Ovary (tissue), 9 donors: ENCODE data around the gene SCAMP4. TPM values are rescaled to one million over a fixed set of nuclear protein-coding genes. Genes with fewer than 3 reads are reported as not detected.
"Not testable (repeated sequence)": the region's sequence is repeated elsewhere in the genome, so short reads cannot be mapped to it uniquely, and the experiment has no call there.

ENCODE experiments used
- DNase-seq, 5 donors: peaks; one replicate each; pipeline ENCODE4 v3.0.0-alpha.2; 2019 to 2020
- H3K27ac ChIP-seq, 2 donors: fragments of 200-600 bp; one replicate each; pipeline versions ENCODE4 v1.5.1 to v1.8.0; 2019 to 2022
- H3K27me3 ChIP-seq: fragments of 200-600 bp; one replicate; pipeline ENCODE4 v1.8.0; 2022
- H3K36me3 ChIP-seq: fragments of 200-600 bp; sonication (generic); one replicate; pipeline ENCODE4 v1.5.1; 2019
- H3K4me1 ChIP-seq: one replicate; pipeline ENCODE4 v1.8.1; 2013; ENCODE audit warnings: mild to moderate bottlenecking, moderate library complexity; ENCODE audit not compliant: insufficient read depth
- H3K4me3 ChIP-seq: fragments of 200-600 bp; sonication (generic); one replicate; pipeline ENCODE4 v1.5.1; 2017
- H3K9me3 ChIP-seq, 2 donors: fragments of 200-600 bp in 1 of 2; sonication (generic) in 1 of 2; one replicate each; pipeline versions ENCODE4 v1.5.1 to v1.8.1; 2013 to 2019; ENCODE audit warnings: mild to moderate bottlenecking in 1 of 2, moderate library complexity in 1 of 2
- EP300 ChIP-seq: sonication (generic); formaldehyde crosslinking; IDR thresholded peaks from one replicate; pipeline ENCODE4 v1.6.1; 2017; ENCODE audit warnings: antibody characterized with exemption
- POLR2A ChIP-seq: fragments of 450-650 bp; IDR thresholded peaks from one replicate; pipeline ENCODE4 v1.6.1; 2017; ENCODE audit warnings: antibody characterized with exemption, mild to moderate bottlenecking, moderate library complexity
- WGBS, 3 donors: extraction: QIAGEN DNeasy Blood & Tissue Kit in 1 of 3; methylation state at CpG; one replicate each; pipeline versions ENCODE4 v1.1.5 to v1.1.7; 2013 to 2017; 5-methylcytosine and 5-hydroxymethylcytosine counted together
- intact Hi-C, 4 donors: fragments of 100-400 bp; cut with DNase I; formaldehyde crosslinking; loops; one replicate each; pipeline versions ENCODE4 v1.11.0 to v1.15.1; 2022 to 2023
- polyA plus RNA-seq, 2 donors: library from polyadenylated mRNA; stranded (reverse); fragments of 200-250 nt in 1 of 2; fragments of 350-450 nt in 1 of 2; fragmentation: Illumina TruSeq in 1 of 2; extraction: RNeasy Lipid Tissue Mini Kit (QIAGEN cat#74804) in 1 of 2; gene quantifications; one replicate each; pipeline ENCODE4 v1.2.3, GENCODE V29; 2013 to 2014
- total RNA-seq, 7 donors: library from RNA; depleted of rRNA in 2 of 7; stranded (reverse); fragments of >200 nt in 2 of 7; fragmentation: NEBNext Ultra II Directional in 3 of 7; extraction: Animal tissue kit (Norgen Biotek cat#: 25700) in 3 of 7; gene quantifications; one replicate each; pipeline versions ENCODE4 v1.1.0 to v1.2.4, GENCODE V29; 2016 to 2023
- TF ChIP-seq, protein P1 (sequence below), 3 donors: fragments of 450-650 bp in 2 of 3; fragments of 200-600 bp in 1 of 3; IDR thresholded peaks; one replicate each; pipeline versions ENCODE4 v1.5.1 to v1.8.0; 2016 to 2022; ENCODE audit warnings: antibody characterized with exemption in 3 of 3, mild to moderate bottlenecking in 1 of 3
- donor health status: DM: no; HTN: no; CAD: no; lungs with moderate emphysema.
- donor health status: DM: no; HTN: no; CAD: no.
- donor health status: Bipolar disorder and iron deficiency.
- donor health status: DM: yes; HTN: yes; CAD: no.
- donor health status: DM: no; HTN: no; CAD: no.
- donor health status: DM: yes; HTN: yes; CAD: no.

SCAMP4 gene
- total and polyA plus RNA-seq, 9 donors = 11.7 to 87.0 (median 56.5) TPM

DNA sequence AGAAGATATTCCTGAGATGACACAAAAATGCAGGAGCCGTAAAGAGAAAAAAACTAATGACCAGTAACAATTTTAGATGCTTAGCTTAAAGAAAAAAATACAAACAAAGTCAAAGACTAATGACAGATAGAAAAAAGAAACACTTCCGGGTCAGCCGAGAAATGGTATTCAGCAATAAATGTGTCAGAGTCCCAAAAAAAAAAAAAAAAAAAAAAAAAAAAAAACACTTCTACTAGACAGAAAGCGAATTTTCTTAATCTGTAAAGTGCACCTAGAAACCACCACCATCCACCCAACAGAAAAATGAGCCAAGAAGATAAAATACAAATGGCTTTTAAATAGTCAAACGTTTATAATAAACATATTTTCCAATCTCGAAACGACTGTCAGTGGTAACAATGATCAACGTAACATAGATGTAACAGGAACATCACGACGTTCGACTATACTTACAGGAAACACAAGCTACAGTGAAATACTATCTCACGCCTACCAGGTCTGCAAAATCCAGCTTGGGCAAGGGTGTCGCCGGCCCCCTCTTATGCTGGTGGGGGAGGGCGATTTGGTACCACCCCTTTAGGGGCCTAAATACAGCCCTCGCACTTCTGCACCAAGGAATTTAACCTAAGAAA lies 30.5 kb upstream of the SCAMP4 start:
- no peak for DNase-seq
- Histone ChIP-seq H3K4me1 (peaks cover 13% of the 10 kb centered on the region), H3K27me3 (no peaks in the 10 kb centered on the region)

DNA sequence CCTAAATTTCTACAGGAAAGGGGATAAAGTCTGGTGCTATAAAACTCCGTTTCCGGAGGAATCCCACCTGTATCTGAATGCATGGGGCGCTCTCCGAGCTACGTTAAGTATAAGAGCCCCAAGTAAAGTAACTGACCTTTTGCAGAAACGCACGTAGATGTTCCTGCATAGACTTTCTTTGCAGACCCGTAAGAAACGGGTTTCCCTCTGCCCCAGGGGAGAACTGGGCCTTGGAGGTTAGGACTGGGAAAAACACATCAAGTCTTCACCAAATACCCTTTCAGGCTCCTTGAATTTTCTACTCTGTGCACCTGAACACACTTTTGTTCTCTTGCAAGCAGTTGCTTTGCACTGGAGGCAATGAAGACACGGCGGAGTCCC lies 29.9 kb upstream of the SCAMP4 start:
- H3K9me3 ChIP-seq, intact Hi-C loops, DNase-seq, H3K36me3 ChIP-seq, H3K27me3 ChIP-seq: not testable (repeated sequence)
- Histone ChIP-seq H3K4me1 (peaks cover 13% of the 10 kb centered on the region), H3K4me3 (peak overlapping the region; percentile 75), H3K27ac (peak overlapping the region in 1 of 2 donors; percentile 79)
- 1 to 2% (median 1%) methylated on average over 11 of the region's 11 CpGs for WGBS, 3 donors

More for the DNA sequence above, 30.5 kb upstream of the SCAMP4 start:
- TF ChIP-seq POLR2A (no peak), EP300 (no peak)
- TF ChIP-seq, protein P1, sequence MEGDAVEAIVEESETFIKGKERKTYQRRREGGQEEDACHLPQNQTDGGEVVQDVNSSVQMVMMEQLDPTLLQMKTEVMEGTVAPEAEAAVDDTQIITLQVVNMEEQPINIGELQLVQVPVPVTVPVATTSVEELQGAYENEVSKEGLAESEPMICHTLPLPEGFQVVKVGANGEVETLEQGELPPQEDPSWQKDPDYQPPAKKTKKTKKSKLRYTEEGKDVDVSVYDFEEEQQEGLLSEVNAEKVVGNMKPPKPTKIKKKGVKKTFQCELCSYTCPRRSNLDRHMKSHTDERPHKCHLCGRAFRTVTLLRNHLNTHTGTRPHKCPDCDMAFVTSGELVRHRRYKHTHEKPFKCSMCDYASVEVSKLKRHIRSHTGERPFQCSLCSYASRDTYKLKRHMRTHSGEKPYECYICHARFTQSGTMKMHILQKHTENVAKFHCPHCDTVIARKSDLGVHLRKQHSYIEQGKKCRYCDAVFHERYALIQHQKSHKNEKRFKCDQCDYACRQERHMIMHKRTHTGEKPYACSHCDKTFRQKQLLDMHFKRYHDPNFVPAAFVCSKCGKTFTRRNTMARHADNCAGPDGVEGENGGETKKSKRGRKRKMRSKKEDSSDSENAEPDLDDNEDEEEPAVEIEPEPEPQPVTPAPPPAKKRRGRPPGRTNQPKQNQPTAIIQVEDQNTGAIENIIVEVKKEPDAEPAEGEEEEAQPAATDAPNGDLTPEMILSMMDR (IDR thresholded peaks at IDR 0.05) = no peak
- peak overlapping the region; percentile 75 for H3K4me3 ChIP-seq
- H3K36me3 ChIP-seq = no peaks in the 10 kb centered on the region
- H3K27ac ChIP-seq = peak overlapping the region in 1 of 2 donors; percentile 79
- H3K9me3 ChIP-seq = no peaks in the 10 kb centered on the region
- intact Hi-C loops = no loop called here
- 3 to 7% (median 5%) methylated on average over 16 of the region's 16 CpGs for WGBS, 3 donors

DNA sequence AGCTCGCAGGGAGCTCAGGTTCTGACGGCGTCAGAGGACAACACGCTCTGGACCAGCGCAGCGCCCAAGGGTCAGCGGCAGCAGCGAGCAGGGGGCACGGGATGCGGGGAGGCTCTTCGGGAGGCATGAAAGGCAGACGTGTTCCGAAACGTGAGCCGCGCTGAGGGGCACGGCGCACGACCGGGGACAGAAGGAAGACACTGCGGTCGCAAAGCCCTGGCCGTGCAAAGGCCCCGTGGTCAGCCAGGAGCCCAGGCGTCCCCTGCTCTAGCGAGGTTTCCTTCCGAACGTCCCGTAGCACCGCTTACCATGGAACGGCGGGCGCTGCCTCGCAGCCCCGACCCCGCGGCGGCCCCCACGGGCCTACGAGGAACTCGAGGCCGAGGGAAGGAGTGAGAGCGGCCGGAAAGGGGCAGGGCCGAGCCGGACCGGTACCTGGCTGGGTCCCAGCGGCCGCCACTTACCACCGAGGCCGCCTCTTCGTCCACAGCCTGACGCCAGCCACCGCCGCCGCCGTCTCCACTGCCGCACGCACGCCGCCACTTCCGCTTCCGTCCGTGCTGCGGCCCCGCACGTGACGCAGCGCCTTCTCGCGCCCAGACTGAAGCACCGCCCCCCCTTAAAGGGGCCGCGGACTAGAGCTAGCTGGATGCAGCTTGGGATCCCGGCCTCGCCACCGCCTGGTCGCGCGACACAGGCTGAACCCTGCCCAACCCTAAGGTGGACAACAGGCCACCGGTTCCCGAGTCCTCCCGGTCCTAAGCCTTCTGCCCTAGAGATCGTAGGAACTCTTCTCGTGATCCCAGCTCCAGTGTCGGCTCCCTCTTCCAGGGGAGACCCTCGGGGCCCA lies 29.3 kb upstream of the SCAMP4 start:
- TF ChIP-seq EP300 (no peak), POLR2A (peak; percentile 91)
- TF ChIP-seq, protein P1 (IDR thresholded peaks at IDR 0.05) = peak in 1 of 3 donors; percentile 5
- WGBS, 3 donors = 0 to 1% (median 0%) methylated on average over 83 to 87 of the region's 87 CpGs
- Histone ChIP-seq H3K27ac (peak overlapping the region; percentile 56 to 79), H3K4me3 (peak overlapping the region; percentile 75), H3K9me3 (no peaks in the 10 kb centered on the region), H3K4me1 (peaks cover 13% of the 10 kb centered on the region), H3K27me3 (no peaks in the 10 kb centered on the region), H3K36me3 (no peaks in the 10 kb centered on the region)
- DNase-seq = peak; percentile 86 to 91 (median 88)
- intact Hi-C loops = no loop called here

DNA sequence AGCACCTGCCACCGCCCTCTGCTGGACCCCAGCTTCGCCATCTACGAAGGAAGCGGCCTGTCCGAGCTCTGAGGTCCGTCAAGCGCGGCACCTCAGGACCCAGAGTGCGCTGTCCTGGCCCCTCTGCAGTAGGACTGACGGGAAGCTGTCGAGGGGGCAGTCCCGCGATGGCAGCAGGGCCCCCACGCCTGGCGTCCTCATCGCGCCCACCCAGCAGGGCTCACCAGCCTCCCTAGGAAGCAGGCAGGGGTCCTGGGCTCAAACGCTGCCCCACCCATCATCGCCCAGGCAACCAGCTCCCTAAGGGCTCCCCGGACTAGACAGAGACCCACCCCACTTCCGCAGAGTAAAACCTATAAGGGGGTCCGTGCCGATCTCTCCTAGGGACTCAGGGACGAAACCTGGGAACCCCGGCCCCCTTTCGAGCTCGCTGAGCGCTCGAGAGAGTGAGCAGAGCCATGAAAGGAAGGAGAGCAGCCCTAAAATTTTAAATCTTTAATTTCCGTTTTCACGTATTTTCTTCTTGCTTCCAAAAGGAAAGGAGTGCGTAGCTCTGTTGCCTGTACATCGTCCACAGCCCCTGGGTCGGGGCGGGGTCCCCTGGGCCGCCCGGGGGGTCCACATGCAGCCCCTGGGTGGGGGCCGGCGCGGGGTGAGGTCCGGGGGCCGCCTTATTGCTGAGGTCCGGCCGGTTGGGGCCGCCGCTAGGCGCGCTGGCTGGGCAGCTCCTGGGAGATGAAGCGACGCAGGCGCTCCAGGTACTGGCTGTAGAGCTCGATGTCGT lies 28.5 kb upstream of the SCAMP4 start:
- Histone ChIP-seq H3K27ac (peak overlapping the region; percentile 56 to 79), H3K4me3 (peak overlapping the region; percentile 75), H3K4me1 (peaks cover 14% of the 10 kb centered on the region)
- H3K36me3 ChIP-seq, DNase-seq, H3K27me3 ChIP-seq, H3K9me3 ChIP-seq, intact Hi-C loops: not testable (repeated sequence)
- WGBS, 3 donors = 36 to 45% (median 43%) methylated on average over 34 to 48 of the region's 53 CpGs
- TF ChIP-seq, protein P1 (IDR thresholded peaks at IDR 0.05) = peak in 1 of 3 donors; percentile 2

DNA sequence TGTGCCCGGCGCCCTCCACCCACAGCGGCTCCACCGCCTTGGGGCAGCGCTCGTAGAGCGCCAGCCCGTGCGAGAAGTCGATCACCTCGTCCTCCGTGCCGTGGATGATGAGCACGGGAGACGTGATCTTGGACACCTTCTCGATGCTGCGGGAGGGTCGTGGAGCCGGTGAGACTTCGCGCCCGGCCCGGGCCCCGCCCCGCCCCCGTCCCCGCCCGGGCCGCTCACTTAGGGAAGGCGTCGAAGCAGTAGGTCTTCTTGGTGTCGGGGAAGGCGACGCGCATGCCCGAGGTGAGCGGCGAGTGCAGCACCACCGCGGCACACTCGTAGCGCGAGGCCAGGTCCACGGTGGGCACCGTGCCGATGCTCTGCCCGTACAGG lies 27.9 kb upstream of the SCAMP4 start:
- H3K27me3 ChIP-seq, intact Hi-C loops, H3K27ac ChIP-seq, H3K9me3 ChIP-seq, H3K4me3 ChIP-seq, H3K36me3 ChIP-seq: not testable (repeated sequence)
- 73 to 77% (median 76%) methylated on average over 25 to 41 of the region's 47 CpGs for WGBS, 3 donors
- DNase-seq = peak in 1 of 5 donors; percentile 29
- peaks cover 15% of the 10 kb centered on the region for H3K4me1 ChIP-seq

DNA sequence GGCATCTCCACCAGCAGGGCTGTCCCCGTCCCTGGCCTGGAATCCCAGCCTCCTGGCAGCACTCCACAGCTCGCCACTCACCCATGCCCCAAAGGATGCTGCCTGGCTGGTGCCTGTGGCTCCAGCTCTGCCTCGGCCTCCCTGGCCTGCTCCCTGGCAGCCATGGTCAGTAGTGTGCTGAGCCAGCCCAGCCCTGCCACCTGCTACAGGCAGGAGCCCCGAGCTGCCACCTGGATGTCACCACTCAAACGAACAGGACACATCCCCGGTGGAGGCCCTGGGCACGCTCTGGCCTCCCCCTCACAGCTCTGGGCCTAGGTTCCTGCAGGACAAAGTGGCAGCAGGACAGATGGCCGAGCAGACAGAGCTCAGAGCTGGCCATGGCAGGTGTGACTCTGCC lies 26.6 kb upstream of the SCAMP4 start:
- peaks cover 16% of the 10 kb centered on the region for H3K4me1 ChIP-seq
- H3K4me3 ChIP-seq, H3K27ac ChIP-seq, intact Hi-C loops, DNase-seq, H3K9me3 ChIP-seq, H3K27me3 ChIP-seq, H3K36me3 ChIP-seq: not testable (repeated sequence)
- WGBS, 3 donors = 78 to 87% (median 81%) methylated on average over 7 to 8 of the region's 8 CpGs

DNA sequence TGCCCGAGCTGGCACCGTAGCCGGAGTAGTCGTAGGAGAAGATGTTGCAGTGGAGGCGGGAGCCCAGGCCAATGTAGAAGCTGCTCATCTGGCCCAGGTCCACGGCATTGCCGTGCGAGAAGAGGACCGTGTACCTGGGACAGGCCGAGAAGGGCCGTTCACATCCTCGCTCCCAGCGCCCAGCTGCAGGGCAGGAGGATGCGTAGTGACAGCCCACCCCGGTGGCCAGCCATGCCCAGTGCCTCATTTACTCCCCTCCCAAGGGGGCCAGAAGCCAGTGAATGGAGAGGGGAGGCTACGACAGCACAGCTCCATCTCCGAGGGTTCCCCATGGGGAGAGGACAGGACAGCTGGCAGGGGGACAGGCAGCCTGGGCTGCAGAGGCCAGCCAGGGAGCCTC lies 25.2 kb upstream of the SCAMP4 start:
- WGBS, 3 donors = 78 to 89% (median 81%) methylated on average over 15 to 17 of the region's 17 CpGs

More for the DNA sequence above, 25.2 kb upstream of the SCAMP4 start:
- H3K36me3 ChIP-seq, H3K4me3 ChIP-seq, H3K27me3 ChIP-seq, H3K9me3 ChIP-seq, DNase-seq, intact Hi-C loops, H3K27ac ChIP-seq: not testable (repeated sequence)
- peaks cover 19% of the 10 kb centered on the region for H3K4me1 ChIP-seq
